Measurements from ENCODE around the gene HAT1.

Gene HAT1

GRCh38 chr2:171882089-171882769, 40.0 kb upstream of the HAT1 start:
- no peak for TF ChIP-seq CTCF (conservative IDR thresholded peaks at IDR 0.05; ENCODE audit: low read length)
- H3K4me3 ChIP-seq (ENCODE audit: low read length): no peak overlapping the region
- peak; percentile 18 for DNase-seq (ENCODE audit: low read depth)

GRCh38 chr2:171883275-171883893, 38.9 kb upstream of the HAT1 start:
- no peak overlapping the region for H3K4me3 ChIP-seq (ENCODE audit: low read length)
- no peak for DNase-seq (ENCODE audit: low read depth)
- no peak for TF ChIP-seq CTCF (conservative IDR thresholded peaks at IDR 0.05; ENCODE audit: low read length)

GRCh38 chr2:171889333-171889732, 32.9 kb upstream of the HAT1 start:
- no peak overlapping the region for H3K4me3 ChIP-seq (ENCODE audit: low read length)
- no peak for DNase-seq (ENCODE audit: low read depth)
- TF ChIP-seq CTCF (conservative IDR thresholded peaks at IDR 0.05; ENCODE audit: low read length): no peak

- TF ChIP-seq CTCF (conservative IDR thresholded peaks at IDR 0.05; ENCODE audit: low read length): no peak
- H3K4me3 ChIP-seq (ENCODE audit: low read length): no peak overlapping the region
- DNase-seq (ENCODE audit: low read depth): no peak
Observed at GRCh38 chr2:171889808-171890207, 32.5 kb upstream of the HAT1 start.

- no peak for TF ChIP-seq CTCF (conservative IDR thresholded peaks at IDR 0.05; ENCODE audit: low read length)
- peak; percentile 23 for DNase-seq (ENCODE audit: low read depth)
- H3K4me3 ChIP-seq (ENCODE audit: low read length): peak overlapping the region; percentile 91
Observed at GRCh38 chr2:171893196-171893823, 29.0 kb upstream of the HAT1 start.

GRCh38 chr2:171893824-171894611, 28.2 kb upstream of the HAT1 start, which contains the start of gene SLC25A12:
SLC25A12 (minus strand) TSS chr2:171894244; CDS start chr2:171894214, 30 bp downstream.
- no peak for TF ChIP-seq CTCF (conservative IDR thresholded peaks at IDR 0.05; ENCODE audit: low read length)
- H3K4me3 ChIP-seq (ENCODE audit: low read length): peak within 1 kb of the TSS; percentile 91
- DNase-seq (ENCODE audit: low read depth): peak; percentile 75
